Activated T-cell treated with anti-CD3 and anti-CD28 coated beads, Interleukin-2, amount 50 U/mL, for 4 hours (primary cell): ENCODE data around the gene CYP4F2. TPM values are rescaled to one million over a fixed set of nuclear protein-coding genes. Genes with fewer than 3 reads are reported as not detected.
"Not testable (repeated sequence)": the region's sequence is repeated elsewhere in the genome, so short reads cannot be mapped to it uniquely, and the experiment has no call there.

Experiments
- ATAC-seq, 2 donors: fragments of 200-7000 bp; cut with Tn5 transposase; one replicate each; pipeline ENCODE4 v1.10.0; 2021
- DNase-seq: peaks from one replicate; pipeline ENCODE4 v3.0.0-alpha.2; 2020
- H3K27me3 Mint-ChIP-seq: one replicate; pipeline ENCODE4 v1.8.0; 2021; ENCODE audit warnings: low read depth, mixed read lengths
- H3K36me3 Mint-ChIP-seq: one replicate; pipeline ENCODE4 v1.8.0; 2022; ENCODE audit warnings: mixed read lengths; ENCODE audit not compliant: insufficient read depth
- H3K4me1 Mint-ChIP-seq: one replicate; pipeline ENCODE4 v1.8.0; 2021; ENCODE audit warnings: low read depth, mixed read lengths
- H3K4me3 Mint-ChIP-seq: one replicate; pipeline ENCODE4 v1.8.0; 2021; ENCODE audit warnings: mild to moderate bottlenecking, moderate library complexity, mixed read lengths
- H3K9me3 Mint-ChIP-seq: one replicate; pipeline ENCODE4 v1.8.0; 2021; ENCODE audit warnings: mixed read lengths
- total RNA-seq, 3 donors: library from RNA; stranded (reverse); gene quantifications; one replicate each; pipeline ENCODE4 v1.2.1, GENCODE V29; 2021

The CYP4F2 gene
- total RNA-seq, 3 donors from 2014 or later, result not detected

- ATAC-seq, result no peak
- no peak overlapping the region for H3K4me3 Mint-ChIP-seq
- no peaks in the 10 kb centered on the region for H3K36me3 Mint-ChIP-seq
- peaks cover 5% of the 10 kb centered on the region for H3K27me3 Mint-ChIP-seq
- H3K4me1 Mint-ChIP-seq, result no peaks in the 10 kb centered on the region
- no peaks in the 10 kb centered on the region for H3K9me3 Mint-ChIP-seq
- DNase-seq, result no peak
Observed at GRCh38 chr19:15859187-15859586, 38.7 kb downstream of the CYP4F2 start.

- Mint-ChIP-seq H3K36me3 (no peaks in the 10 kb centered on the region), H3K4me3 (no peak overlapping the region), H3K9me3 (no peaks in the 10 kb centered on the region), H3K4me1 (peaks cover 10% of the 10 kb centered on the region), H3K27me3 (no peaks in the 10 kb centered on the region)
- ATAC-seq, result no peak
- no peak for DNase-seq
Observed at GRCh38 chr19:15850385-15850784, 47.5 kb downstream of the CYP4F2 start.

- H3K4me1 Mint-ChIP-seq, result peaks cover 33% of the 10 kb centered on the region
- H3K36me3 Mint-ChIP-seq, result no peaks in the 10 kb centered on the region
- H3K9me3 Mint-ChIP-seq, result no peaks in the 10 kb centered on the region
- DNase-seq (no peak), ATAC-seq (no peak)
- H3K4me3 Mint-ChIP-seq, result no peak overlapping the region
- H3K27me3 Mint-ChIP-seq, result no peaks in the 10 kb centered on the region
Observed at GRCh38 chr19:15846923-15847322, 51.0 kb downstream of the CYP4F2 start.

GRCh38 chr19:15843894-15844222 lies 54.0 kb downstream of the CYP4F2 start:
- not testable (repeated sequence) for H3K27me3 Mint-ChIP-seq, H3K36me3 Mint-ChIP-seq, DNase-seq, H3K9me3 Mint-ChIP-seq, ATAC-seq, H3K4me3 Mint-ChIP-seq
- H3K4me1 Mint-ChIP-seq, result peaks cover 36% of the 10 kb centered on the region

GRCh38 chr19:15843203-15843893 lies 54.5 kb downstream of the CYP4F2 start:
- Mint-ChIP-seq H3K4me3 (no peak overlapping the region), H3K36me3 (no peaks in the 10 kb centered on the region), H3K27me3 (no peaks in the 10 kb centered on the region), H3K9me3 (no peaks in the 10 kb centered on the region), H3K4me1 (peaks cover 37% of the 10 kb centered on the region)
- no peak for DNase-seq
- ATAC-seq, result no peak

GRCh38 chr19:15841875-15842569 lies 55.9 kb downstream of the CYP4F2 start:
- Mint-ChIP-seq H3K4me3 (no peak overlapping the region), H3K4me1 (peaks cover 44% of the 10 kb centered on the region), H3K36me3 (no peaks in the 10 kb centered on the region), H3K9me3 (no peaks in the 10 kb centered on the region), H3K27me3 (no peaks in the 10 kb centered on the region)
- DNase-seq, result no peak
- ATAC-seq, result no peak

GRCh38 chr19:15840833-15841232 lies 57.0 kb downstream of the CYP4F2 start:
- Mint-ChIP-seq H3K4me1 (peaks cover 39% of the 10 kb centered on the region), H3K27me3 (no peaks in the 10 kb centered on the region), H3K9me3 (no peaks in the 10 kb centered on the region), H3K4me3 (no peak overlapping the region), H3K36me3 (no peaks in the 10 kb centered on the region)
- ATAC-seq, result no peak
- no peak for DNase-seq

- ATAC-seq, H3K27me3 Mint-ChIP-seq, H3K4me3 Mint-ChIP-seq, H3K9me3 Mint-ChIP-seq, DNase-seq, H3K36me3 Mint-ChIP-seq: not testable (repeated sequence)
- peaks cover 42% of the 10 kb centered on the region for H3K4me1 Mint-ChIP-seq
Observed at GRCh38 chr19:15839888-15840287, 58.0 kb downstream of the CYP4F2 start.

GRCh38 chr19:15838351-15838750 lies 59.5 kb downstream of the CYP4F2 start:
- peaks cover 32% of the 10 kb centered on the region for H3K4me1 Mint-ChIP-seq
- H3K9me3 Mint-ChIP-seq, result no peaks in the 10 kb centered on the region
- ATAC-seq, result no peak
- no peaks in the 10 kb centered on the region for H3K27me3 Mint-ChIP-seq
- no peak for DNase-seq
- H3K4me3 Mint-ChIP-seq, result no peak overlapping the region
- H3K36me3 Mint-ChIP-seq, result no peaks in the 10 kb centered on the region

GRCh38 chr19:15837221-15837731 lies 60.6 kb downstream of the CYP4F2 start:
- ATAC-seq (no peak), DNase-seq (no peak)
- peak overlapping the region; percentile 85 for H3K4me3 Mint-ChIP-seq
- no peaks in the 10 kb centered on the region for H3K36me3 Mint-ChIP-seq
- H3K27me3 Mint-ChIP-seq, result no peaks in the 10 kb centered on the region
- H3K4me1 Mint-ChIP-seq, result peaks cover 27% of the 10 kb centered on the region
- no peaks in the 10 kb centered on the region for H3K9me3 Mint-ChIP-seq

- H3K36me3 Mint-ChIP-seq, result no peaks in the 10 kb centered on the region
- ATAC-seq, result peak; percentile 94 to 95
- H3K4me3 Mint-ChIP-seq, result peak overlapping the region; percentile 85
Observed at GRCh38 chr19:15836330-15837220, 61.3 kb downstream of the CYP4F2 start.

GRCh38 chr19:15835565-15836329 lies 62.1 kb downstream of the CYP4F2 start:
- not testable (repeated sequence) for H3K36me3 Mint-ChIP-seq

More at GRCh38 chr19:15836330-15837220, 61.3 kb downstream of the CYP4F2 start:
- Mint-ChIP-seq H3K9me3 (no peaks in the 10 kb centered on the region), H3K4me1 (peaks cover 24% of the 10 kb centered on the region), H3K27me3 (no peaks in the 10 kb centered on the region)
- DNase-seq, result peak; percentile 92

GRCh38 chr19:15834232-15834631 lies 63.6 kb downstream of the CYP4F2 start:
- not testable (repeated sequence) for H3K4me3 Mint-ChIP-seq, H3K9me3 Mint-ChIP-seq, H3K36me3 Mint-ChIP-seq, ATAC-seq, H3K27me3 Mint-ChIP-seq, DNase-seq
- peaks cover 23% of the 10 kb centered on the region for H3K4me1 Mint-ChIP-seq

More at GRCh38 chr19:15835565-15836329, 62.1 kb downstream of the CYP4F2 start:
- ATAC-seq (peak in 1 of 2 donors; percentile 23), DNase-seq (peak; percentile 53)
- Mint-ChIP-seq H3K4me3 (peak overlapping the region; percentile 85), H3K4me1 (peaks cover 24% of the 10 kb centered on the region)
- H3K9me3 Mint-ChIP-seq, H3K27me3 Mint-ChIP-seq: not testable (repeated sequence)

GRCh38 chr19:15831626-15832025 lies 66.2 kb downstream of the CYP4F2 start:
- Mint-ChIP-seq H3K4me3 (no peak overlapping the region), H3K9me3 (no peaks in the 10 kb centered on the region), H3K4me1 (peaks cover 11% of the 10 kb centered on the region), H3K27me3 (no peaks in the 10 kb centered on the region), H3K36me3 (no peaks in the 10 kb centered on the region)
- ATAC-seq, result no peak
- no peak for DNase-seq
